Subcutaneous adipose tissue (tissue), 4 donors: ENCODE results near the gene DIPK2B. TPM values are rescaled to one million over a fixed set of nuclear protein-coding genes. Genes with fewer than 3 reads are reported as not detected.

Experiments
- total RNA-seq, 4 donors: library from RNA; depleted of rRNA; stranded (reverse); fragments of >200 nt; gene quantifications; one replicate each; pipeline ENCODE4 v1.1.0, GENCODE V29; 2016
- TF ChIP-seq, protein P1 (sequence below): fragments of 450-650 bp; IDR thresholded peaks from one replicate; pipeline ENCODE4 v1.5.1; 2016; ENCODE audit warnings: low read depth, mild to moderate bottlenecking, control low read depth, antibody characterized with exemption, moderate library complexity

DIPK2B gene
- total RNA-seq, 4 donors from 2014 or later, result 12.9 to 130 (median 27.8) TPM

DNA sequence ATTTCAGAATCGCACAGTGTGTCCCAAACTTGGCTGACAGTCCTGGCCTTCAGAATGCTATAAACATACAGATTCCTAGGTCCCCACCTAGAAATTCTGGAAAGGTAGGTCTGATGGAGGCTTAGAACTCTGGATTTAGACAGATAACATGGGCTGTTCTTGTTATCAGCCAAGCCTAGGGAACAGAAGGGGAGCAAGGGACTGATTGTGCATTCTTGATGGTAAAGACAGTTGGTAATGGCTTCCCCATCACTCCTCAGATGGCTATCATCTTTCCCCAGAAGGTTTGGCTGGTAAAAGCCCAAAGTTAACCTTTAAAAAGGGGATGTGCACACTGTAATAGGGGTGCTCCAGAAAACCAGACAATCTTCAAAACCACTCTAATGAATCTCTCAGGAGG, 35.7 kb downstream of the DIPK2B start:
- TF ChIP-seq, protein P1, sequence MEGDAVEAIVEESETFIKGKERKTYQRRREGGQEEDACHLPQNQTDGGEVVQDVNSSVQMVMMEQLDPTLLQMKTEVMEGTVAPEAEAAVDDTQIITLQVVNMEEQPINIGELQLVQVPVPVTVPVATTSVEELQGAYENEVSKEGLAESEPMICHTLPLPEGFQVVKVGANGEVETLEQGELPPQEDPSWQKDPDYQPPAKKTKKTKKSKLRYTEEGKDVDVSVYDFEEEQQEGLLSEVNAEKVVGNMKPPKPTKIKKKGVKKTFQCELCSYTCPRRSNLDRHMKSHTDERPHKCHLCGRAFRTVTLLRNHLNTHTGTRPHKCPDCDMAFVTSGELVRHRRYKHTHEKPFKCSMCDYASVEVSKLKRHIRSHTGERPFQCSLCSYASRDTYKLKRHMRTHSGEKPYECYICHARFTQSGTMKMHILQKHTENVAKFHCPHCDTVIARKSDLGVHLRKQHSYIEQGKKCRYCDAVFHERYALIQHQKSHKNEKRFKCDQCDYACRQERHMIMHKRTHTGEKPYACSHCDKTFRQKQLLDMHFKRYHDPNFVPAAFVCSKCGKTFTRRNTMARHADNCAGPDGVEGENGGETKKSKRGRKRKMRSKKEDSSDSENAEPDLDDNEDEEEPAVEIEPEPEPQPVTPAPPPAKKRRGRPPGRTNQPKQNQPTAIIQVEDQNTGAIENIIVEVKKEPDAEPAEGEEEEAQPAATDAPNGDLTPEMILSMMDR, result no peak

DNA sequence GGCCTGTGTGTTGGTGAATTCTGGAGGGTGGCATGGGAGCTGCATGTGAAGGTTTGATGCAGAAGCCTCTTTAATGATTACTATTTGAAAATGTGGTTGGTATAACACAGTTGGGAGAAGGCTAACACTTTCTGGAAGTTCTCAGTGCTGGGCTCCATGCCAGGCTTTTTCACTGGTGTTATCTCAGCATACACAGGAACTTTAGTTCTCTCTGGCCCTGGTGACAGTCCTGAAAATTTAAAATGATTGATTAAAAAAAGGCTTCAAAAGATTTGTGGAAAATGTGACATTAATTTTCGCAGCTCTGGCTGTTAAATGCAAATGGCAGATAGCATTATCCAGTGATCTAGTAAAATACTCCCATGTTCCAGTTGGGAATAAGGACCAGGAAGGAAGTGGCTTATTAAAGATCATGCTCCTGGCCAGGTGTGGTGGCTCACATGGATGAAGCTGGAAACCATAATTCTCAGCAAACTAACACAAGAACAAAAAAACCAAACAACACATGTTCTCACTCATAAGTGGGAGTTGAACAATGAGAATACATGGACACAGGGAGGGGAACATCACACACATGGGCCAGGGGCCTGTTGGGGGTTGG, 36.6 kb downstream of the DIPK2B start:
- TF ChIP-seq, protein P1, result no peak

DNA sequence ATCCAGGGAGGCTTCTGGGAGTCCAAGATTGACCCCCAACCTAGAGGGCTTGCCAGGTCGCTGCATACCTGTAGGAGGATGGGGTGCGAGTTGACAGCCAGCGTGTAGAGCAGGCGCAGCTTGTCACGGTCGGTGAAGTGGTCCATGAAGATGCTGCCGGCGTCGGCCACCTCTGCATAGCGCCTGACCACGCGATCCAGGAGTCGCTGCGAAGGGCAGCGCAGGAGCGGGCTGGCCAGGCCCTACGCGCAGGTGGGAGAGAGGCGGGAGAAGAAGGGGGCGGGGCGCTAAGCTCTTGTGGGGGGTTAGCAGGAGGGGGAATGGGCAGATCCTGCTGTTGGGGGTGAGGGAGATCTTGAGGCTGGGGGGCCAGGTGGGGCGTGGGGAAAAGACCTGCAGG, 43.0 kb downstream of the DIPK2B start:
- TF ChIP-seq, protein P1, result no peak

GRCh38 chrX:45154462-45154861, 46.2 kb downstream of the DIPK2B start:
- TF ChIP-seq, protein P1, result no peak

DNA sequence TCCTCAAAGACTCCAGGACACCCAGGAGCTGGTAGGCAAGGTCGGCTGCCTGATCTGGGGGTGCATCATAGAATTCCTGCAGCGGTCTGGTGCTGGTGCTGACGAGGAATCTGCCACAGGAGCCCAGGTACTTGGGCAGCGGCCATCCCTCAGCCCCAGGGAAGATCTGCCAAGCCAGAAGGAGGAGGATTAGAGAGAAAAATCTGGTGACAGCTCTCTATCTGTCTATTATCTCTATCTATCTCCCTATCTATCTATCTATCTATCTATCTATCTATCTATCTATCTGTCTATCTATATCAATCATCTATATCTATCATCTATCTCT, 46.7 kb downstream of the DIPK2B start:
- TF ChIP-seq, protein P1, result no peak
